Head of caudate nucleus (tissue), 42 donors: Measurements from ENCODE around the gene CNN2.
A peak's percentile ranks its signal among the peaks of the same experiment; 100 is the strongest.

Experiments
- DNase-seq, 42 donors: peaks; one replicate each; pipeline versions ENCODE4 v3.0.0 to v3.0.0-alpha.2; 2020 to 2021; ENCODE audit warnings: mixed read lengths in 7 of 42
- intact Hi-C: fragments of 100-400 bp; cut with DNase I; formaldehyde crosslinking; loops from one replicate; pipeline ENCODE4 v1.15.0; 2022

CNN2 gene

DNA sequence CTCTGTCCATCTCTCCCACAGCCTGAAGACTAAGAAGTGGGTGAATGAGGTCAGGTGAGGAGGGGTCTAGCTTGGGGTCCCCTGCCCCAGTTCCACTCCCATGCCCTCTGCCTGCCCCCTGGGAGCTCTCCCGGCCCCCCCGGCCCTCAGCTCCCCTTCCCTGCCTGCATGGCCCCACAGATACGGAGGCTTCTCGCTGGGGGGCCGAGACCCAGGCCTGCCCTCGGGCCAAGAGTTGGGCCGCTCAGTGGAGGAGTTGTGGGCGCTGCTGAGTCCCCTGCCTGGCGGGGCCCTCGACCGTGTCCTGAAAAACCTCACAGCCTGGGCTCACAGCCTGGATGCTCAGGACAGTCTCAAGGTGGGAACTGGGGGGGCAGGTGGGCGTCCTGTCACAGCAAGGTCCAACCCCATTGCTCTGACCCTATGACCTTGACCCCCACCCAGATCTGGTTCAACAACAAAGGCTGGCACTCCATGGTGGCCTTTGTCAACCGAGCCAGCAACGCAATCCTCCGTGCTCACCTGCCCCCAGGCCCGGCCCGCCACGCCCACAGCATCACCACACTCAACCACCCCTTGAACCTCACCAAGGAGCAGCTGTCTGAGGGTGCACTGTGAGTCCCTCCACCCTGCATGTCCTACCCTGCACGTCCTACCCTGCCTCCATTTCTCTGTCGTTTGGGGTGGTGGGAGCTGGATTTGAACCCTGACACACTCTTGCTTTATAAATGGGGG lies 29.6 kb downstream of the CNN2 start:
- intact Hi-C loops: no loop called here
- no peak for DNase-seq

DNA sequence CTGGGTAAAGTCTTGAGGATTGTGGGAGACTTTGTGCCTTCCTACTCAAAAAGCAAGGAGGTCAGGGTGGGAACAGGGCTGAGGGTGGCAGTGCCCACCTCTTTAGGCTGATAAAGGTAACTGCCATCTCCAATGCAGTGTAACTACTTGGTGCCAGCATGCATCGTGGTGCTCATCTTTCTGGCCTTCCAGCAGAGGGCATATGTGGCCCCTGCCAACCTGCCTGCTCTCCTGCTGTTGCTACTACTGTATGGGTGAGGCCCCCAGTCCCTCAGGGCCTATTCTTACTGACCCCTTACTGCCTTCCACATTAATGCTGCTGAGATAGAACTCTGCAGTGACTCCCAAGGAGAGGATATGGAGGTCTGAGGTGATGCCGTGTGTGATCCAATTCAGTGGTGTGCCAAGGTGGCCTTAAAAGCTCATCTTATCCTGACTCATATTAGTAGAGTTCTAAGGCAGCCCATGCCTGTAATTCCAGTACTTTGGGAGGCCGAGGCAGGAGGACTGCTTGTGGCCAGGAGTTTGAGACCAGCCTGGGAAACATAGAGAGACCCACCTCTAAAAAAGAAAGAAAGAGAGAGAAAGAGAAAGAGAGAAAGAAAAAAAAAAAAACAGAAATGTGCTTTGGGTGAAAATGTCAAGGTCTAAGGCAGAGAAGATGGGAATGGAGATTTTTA lies 30.9 kb downstream of the CNN2 start:
- intact Hi-C loops: no loop called here
- DNase-seq: no peak

DNA sequence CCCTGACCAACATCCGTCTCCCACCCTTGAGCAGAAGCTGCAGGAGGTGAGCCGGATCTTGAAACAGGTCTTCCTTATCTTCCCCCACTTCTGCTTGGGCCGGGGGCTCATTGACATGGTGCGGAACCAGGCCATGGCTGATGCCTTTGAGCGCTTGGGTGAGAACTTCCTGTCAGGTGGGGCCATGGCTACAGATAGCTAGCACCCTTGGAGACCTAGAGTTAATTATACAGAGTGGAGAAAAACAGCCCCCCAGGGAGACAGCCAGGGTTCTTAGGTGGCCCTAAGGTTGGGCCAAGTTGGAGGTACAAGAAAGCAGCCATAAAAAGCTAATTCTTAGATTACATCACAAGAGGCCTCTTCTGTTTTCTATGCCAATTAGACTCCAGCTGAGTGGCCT lies 31.7 kb downstream of the CNN2 start:
- intact Hi-C loops: no loop called here

DNA sequence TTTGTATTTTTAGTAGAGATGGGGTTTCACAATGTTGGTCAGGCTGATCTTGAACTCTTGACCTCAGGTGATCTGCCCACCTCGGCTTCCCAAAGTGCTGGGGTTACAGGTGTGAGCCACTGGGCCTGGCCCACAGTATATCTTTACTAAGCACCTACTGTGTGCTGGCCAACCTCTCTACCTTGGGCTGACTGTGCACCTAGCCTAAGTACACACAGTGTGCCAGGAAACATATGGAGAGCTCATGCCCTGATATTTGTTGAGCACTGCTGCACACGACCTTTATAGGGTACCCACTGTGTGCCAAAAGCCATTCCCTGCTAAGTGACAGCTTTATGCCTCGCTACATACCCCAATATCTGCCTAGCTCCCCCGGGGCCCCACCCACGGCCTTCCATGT lies 34.3 kb downstream of the CNN2 start:
- no peak for DNase-seq
- intact Hi-C loops: no loop called here

More for the DNA sequence above, 31.7 kb downstream of the CNN2 start:
- no peak for DNase-seq

DNA sequence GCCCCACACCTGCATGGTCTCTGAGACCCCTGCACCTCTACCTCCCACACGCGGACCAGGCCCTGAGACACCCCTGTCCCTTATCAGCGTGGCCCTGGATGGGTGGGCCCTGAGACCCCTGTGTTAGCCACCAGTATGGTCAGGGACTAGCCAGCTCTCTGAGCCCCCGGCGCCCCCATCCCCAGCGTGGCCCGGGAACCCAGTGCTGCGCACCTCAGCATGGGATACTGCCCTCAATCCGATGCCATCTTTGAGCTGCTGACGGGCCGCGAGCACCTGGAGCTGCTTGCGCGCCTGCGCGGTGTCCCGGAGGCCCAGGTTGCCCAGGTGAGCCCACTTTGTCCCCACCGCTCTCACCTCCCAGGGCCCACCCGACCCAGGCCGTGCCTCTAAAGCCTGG lies 35.6 kb downstream of the CNN2 start:
- DNase-seq: no peak
- intact Hi-C loops: no loop called here

DNA sequence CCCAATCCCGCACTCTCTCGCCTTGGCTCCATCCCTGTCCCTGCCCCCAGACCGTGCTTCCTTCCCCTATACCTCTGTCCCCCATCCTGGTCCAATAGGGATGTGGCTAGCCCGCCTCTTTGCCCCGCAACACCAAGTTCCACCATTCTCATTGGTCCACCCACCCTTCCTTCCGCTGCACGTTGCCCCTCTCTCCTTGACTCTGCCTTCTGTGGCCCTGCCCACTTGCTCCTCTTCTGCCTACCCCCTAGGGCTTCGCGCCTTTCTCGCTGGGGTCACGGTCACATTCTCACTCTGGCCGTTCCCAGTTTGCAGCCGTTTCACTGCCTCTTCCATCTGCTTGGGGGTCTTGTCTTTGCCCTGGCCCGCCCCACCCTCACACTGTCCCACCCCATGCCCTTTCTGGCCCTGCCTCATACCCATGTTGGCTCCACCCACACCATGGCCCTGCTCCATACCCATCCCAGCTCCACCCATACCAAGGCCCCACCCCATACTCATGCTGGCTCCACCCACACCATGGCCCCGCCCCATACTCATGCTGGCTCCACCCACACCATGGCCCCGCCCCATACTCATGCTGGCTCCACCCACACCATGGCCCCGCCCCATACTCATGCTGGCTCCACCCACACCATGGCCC lies 36.1 kb downstream of the CNN2 start:
- DNase-seq: no peak
- intact Hi-C loops: no loop called here

DNA sequence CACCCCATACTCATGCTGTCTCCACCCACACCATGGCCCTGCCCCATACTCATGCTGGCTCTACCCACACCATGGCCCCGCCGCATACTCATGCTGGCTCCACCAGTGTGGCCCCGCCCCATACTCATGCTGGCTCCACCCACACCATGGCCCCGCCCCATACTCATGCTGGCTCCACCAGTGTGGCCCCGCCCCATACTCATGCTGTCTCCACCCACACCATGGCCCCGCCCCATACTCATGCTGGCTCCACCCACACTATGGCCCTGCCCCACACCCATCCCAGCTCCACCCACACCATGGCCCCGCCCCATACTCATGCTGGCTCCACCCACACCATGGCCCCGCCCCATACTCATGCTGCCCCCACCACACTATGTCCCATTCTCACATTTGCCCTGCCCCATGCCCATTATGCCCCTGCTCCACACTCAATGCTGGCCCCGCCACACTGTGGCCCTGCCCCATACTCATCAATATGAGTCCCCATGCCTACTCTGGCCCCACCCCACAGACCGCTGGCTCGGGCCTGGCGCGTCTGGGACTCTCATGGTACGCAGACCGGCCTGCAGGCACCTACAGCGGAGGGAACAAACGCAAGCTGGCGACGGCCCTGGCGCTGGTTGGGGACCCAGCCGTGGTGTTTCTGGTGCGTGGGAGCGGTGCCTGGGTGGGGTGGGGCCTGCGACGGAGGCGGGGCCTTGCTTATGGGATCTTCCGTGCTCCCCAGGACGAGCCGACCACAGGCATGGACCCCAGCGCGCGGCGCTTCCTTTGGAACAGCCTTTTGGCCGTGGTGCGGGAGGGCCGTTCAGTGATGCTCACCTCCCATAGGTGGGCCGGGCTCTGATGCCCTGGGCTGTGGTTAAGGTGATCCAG lies 36.9 kb downstream of the CNN2 start:
- intact Hi-C loops: no loop called here
- DNase-seq: no peak

DNA sequence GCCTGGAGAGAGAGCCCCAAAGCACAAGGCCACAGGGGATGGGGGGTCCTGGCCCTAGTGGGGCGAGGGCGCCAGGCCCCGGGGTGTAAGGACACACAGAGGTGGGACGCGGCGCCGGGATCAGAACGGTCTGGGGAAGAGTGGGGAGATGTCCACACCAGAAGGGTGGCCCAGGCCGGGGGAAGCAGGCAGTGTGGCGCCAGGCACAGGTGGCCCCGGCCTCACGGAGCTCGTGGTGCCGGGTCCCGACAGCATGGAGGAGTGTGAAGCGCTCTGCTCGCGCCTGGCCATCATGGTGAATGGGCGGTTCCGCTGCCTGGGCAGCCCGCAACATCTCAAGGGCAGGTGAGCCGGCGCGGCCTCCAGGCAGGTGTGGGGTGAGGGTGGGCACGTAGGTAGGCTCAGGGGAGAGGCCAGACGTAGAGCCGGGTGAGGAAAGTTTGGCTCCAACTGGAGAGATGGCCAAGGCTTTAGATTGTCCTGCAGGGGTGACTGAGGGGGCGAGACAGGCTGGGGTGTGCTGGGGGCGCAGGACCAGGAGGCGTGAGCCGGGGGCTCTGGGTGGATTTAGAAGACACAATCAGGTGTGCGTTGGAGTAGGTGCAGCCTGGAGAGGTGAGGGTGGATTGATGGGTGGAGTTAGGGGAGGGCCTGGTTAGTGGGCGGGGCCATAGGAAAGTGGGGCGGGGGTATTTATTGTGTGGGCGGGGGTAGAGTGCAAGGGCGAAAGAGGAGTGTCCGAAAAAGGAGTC lies 37.7 kb downstream of the CNN2 start:
- DNase-seq: no peak

DNA sequence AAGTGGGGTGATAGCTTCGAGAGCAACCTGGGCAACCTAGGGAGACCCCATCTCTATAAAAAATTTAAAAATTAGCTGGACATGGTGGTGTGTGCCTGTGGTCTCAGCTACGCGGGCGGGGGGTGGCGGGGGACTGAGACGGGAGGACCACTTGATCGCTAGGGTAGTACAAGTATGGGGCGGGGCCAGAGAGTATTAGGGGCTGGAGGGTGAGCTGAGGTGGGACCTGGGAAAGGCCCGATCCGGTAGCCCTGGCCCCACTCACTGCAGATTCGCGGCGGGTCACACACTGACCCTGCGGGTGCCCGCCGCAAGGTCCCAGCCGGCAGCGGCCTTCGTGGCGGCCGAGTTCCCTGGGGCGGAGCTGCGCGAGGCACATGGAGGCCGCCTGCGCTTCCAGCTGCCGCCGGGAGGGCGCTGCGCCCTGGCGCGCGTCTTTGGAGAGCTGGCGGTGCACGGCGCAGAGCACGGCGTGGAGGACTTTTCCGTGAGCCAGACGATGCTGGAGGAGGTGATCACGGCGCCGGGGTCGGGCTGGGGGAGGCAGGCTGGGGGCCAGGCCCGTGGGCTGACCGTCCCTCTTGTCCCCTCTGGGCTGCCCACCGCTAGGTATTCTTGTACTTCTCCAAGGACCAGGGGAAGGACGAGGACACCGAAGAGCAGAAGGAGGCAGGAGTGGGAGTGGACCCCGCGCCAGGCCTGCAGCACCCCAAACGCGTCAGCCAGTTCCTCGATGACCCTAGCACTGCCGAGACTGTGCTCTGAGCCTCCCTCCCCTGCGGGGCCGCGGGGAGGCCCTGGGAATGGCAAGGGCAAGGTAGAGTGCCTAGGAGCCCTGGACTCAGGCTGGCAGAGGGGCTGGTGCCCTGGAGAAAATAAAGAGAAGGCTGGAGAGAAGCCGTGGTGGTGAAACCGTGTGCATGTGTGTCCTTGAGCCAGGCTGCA lies 38.5 kb downstream of the CNN2 start:
- intact Hi-C loops: no loop called here
- DNase-seq: peak in 32 of 42 donors; percentile 16 to 74 (median 56)

More for the DNA sequence above, 37.7 kb downstream of the CNN2 start:
- intact Hi-C loops: no loop called here

DNA sequence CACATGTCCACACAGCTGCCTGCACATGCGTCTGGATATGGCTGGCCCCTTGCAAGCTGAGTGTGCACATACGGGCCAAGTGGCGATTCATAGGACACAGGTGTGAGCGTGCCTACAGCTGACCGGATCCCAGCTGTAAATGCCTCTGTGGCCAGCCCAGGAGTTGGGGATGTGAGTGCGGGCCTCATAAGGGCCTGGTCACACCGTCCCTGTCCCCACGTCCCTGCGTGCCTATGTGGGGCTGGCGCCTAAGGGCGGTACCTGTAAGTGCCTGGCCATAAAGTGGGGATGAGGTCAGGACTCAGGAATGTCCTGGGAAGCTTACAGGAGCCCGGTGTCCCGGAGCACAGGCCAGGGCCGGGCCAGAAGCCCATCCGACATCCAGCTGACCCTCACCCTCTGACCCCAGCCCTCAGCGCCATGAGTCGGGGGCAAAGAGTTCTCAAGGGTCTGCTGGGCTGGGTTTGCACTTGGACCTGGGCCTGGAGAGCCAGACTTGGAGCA lies 39.2 kb downstream of the CNN2 start:
- intact Hi-C loops: no loop called here
- no peak for DNase-seq

DNA sequence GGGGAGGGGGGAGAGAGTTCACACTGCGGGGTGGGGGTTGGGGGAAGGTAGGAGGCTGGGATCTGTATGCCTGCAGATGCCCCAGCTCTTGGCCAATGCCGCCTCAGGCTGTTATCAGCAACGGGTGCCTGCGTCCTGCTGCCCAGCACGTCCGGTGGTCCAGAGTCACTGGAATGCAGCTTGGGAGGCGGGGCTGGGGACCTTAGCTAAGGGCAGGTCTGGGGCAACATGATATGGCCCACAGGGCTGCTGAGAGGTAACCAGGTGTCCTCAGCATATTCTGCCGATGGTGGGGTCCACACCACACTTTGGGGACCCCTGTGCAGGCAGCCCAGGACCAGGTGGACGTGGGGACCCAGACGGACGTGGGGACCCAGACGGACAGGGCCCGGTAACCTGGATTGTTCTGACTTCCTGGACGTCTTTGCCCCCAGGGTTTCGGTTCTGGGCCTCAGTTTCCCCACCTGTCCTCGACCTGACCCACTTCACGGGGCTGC lies 39.9 kb downstream of the CNN2 start:
- intact Hi-C loops: no loop called here
- no peak for DNase-seq

DNA sequence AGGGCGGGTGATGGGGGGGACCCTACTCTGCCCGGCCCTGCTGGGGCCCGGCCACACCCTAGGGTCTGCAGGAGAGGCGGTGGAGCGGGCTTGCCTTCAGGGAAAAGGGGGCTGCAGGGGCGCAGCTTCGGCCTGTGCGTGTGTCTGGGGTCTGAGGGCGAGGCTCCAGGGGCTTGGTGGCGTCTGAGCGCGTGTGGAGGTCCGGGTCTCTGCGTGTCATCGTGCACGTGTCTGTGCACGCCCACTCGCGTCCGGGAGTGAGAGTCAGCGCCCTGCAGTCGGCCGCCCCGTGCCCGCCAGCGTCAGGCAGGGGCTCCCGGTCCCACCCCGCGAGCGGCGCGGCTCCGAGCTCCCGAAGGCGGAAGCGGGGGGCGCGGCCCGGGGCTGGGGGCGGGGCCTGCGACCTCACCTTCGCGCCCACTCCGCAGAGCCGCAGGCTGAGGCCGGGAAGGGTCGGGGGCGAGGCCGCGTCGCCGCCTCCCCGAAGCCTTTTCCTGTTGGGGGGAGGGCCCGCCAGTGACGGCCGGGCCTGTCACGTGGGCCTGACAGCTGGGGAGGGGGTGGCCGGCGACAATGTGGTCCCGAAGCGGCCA lies 40.4 kb downstream of the CNN2 start, which contains the start of gene ARHGAP45:
Gene ARHGAP45 (plus strand): TSS at position 420 of the 593 bp plus-strand sequence. CDS start 239 bp downstream, outside the sequence.
- peak in 6 of 42 donors; percentile 23 to 42 (median 32) for DNase-seq
- intact Hi-C loops: no loop called here

DNA sequence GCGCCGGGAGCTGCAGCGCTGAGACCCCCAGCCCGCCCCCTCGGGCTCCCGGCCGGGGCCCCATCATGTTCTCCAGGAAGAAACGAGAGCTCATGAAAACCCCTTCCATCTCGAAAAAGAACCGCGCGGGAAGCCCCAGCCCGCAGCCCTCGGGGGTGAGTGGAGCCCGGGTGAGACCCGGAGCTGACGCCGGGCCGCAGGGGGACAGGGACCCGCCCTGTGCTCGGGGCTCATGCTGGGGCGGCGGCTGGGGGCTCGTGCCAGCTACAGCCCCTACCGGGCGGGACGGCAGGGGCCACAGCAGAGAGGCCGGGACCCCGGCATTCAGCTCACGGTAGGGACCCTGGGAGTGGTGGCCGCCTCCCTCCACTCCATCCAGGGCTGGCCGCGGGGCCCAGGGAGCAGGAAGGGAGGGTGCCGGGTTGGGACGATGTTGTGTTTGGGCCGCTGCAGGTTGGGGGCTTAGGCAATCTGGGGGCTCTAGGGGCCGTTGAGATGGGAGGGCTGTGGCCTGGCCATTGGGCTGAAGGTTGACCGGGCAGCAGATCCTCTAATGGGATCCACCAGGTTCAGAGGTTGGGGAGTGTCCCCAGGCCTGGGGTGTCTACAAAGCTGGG lies 41.0 kb downstream of the CNN2 start:
- DNase-seq: no peak
- intact Hi-C loops: no loop called here

DNA sequence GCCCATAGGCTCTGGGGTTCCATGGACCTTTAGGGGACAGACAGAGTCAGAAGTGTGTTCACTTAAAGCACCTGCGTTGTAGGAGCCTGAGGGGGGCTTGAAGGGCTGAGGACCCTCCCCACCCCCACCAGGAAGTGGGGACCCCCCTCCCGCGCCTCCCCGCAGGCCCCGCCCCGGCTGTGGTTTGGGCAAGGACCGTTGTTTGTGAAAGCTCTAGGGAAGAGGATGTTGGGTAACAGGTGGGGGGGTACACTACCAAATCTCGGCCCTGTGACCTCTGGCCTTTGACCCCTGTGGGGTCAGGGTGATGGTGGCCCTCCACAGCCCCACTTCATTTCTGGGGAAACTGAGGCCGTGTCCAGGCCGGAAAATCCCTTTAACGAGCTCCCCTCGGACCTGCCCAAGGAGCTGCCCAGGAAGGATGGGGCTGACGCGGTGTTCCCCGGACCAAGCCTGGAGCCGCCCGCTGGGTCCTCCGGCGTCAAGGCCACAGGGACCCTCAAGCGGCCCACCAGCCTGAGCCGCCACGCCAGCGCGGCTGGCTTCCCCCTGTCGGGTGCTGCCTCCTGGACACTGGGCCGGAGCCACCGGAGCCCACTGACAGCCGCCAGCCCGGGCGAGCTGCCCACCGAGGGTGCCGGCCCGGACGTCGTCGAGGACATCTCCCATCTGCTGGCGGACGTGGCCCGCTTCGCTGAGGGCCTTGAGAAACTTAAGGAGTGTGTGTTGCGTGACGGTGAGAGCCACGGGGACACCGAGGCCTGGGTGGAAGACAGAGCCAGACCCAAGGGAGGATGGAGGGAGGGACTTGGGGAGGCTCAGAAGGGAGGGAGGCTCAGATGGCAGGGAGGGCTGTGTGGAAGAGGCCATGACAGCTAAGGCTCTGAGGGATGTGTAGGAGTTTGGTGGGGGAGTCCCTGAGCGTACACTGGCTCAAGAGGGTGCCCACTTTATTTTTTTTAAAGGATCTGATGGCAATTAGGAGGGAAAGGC lies 41.9 kb downstream of the CNN2 start:
- DNase-seq: peak in 12 of 42 donors; percentile 11 to 61 (median 38)
- intact Hi-C loops: no loop called here
